Measurements from ENCODE around the gene FSTL4.

DNA sequence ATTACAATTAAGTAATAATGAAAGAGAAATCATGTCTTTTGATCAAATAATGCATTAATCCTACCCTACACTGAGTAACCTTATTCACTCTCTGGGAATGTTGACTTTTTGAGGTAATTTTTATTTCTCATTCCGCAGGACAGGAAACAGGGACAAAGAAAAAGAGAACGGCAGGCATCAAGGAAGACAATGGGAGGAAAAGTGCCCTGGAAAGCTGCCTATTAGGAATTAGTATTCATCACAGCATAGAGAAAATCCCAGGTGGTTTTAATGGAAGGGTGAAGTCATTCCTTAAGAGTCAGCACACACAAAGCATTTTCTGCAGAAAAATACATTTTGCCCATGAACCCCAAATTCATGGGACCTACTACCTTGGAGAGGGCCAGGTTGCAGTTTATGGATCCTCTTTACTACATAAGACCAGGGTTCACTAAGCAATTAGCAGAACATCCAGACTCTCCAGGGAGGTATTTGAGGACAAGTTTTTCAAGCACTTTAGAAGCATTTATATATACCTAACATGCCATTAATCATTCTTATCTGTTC lies 9.4 kb downstream of the FSTL4 start:
- TF ChIP-seq, protein P1, sequence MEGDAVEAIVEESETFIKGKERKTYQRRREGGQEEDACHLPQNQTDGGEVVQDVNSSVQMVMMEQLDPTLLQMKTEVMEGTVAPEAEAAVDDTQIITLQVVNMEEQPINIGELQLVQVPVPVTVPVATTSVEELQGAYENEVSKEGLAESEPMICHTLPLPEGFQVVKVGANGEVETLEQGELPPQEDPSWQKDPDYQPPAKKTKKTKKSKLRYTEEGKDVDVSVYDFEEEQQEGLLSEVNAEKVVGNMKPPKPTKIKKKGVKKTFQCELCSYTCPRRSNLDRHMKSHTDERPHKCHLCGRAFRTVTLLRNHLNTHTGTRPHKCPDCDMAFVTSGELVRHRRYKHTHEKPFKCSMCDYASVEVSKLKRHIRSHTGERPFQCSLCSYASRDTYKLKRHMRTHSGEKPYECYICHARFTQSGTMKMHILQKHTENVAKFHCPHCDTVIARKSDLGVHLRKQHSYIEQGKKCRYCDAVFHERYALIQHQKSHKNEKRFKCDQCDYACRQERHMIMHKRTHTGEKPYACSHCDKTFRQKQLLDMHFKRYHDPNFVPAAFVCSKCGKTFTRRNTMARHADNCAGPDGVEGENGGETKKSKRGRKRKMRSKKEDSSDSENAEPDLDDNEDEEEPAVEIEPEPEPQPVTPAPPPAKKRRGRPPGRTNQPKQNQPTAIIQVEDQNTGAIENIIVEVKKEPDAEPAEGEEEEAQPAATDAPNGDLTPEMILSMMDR (conservative IDR thresholded peaks at IDR 0.05; ENCODE audit: low read depth in 2 of 2), result no peak
- TF ChIP-seq EZH2phosphoT487 (IDR thresholded peaks at IDR 0.05; ENCODE audit: unreplicated experiment) (no peak), EZH2 (IDR thresholded peaks at IDR 0.05; ENCODE audit: low read depth, unreplicated experiment) (no peak)
- TF ChIP-seq, protein P2, sequence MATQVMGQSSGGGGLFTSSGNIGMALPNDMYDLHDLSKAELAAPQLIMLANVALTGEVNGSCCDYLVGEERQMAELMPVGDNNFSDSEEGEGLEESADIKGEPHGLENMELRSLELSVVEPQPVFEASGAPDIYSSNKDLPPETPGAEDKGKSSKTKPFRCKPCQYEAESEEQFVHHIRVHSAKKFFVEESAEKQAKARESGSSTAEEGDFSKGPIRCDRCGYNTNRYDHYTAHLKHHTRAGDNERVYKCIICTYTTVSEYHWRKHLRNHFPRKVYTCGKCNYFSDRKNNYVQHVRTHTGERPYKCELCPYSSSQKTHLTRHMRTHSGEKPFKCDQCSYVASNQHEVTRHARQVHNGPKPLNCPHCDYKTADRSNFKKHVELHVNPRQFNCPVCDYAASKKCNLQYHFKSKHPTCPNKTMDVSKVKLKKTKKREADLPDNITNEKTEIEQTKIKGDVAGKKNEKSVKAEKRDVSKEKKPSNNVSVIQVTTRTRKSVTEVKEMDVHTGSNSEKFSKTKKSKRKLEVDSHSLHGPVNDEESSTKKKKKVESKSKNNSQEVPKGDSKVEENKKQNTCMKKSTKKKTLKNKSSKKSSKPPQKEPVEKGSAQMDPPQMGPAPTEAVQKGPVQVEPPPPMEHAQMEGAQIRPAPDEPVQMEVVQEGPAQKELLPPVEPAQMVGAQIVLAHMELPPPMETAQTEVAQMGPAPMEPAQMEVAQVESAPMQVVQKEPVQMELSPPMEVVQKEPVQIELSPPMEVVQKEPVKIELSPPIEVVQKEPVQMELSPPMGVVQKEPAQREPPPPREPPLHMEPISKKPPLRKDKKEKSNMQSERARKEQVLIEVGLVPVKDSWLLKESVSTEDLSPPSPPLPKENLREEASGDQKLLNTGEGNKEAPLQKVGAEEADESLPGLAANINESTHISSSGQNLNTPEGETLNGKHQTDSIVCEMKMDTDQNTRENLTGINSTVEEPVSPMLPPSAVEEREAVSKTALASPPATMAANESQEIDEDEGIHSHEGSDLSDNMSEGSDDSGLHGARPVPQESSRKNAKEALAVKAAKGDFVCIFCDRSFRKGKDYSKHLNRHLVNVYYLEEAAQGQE (IDR thresholded peaks at IDR 0.05; ENCODE audit: unreplicated experiment), result peak; percentile 30
